KOPT-K1 (cell line): ENCODE results near the gene ASAP2.
"Not testable (repeated sequence)": the region's sequence is repeated elsewhere in the genome, so short reads cannot be mapped to it uniquely, and the experiment has no call there.

Experiments
- H3K27ac ChIP-seq: fragments of 200-600 bp; sonication (generic); 2 replicates; pipeline ENCODE4 v1.5.1; 2016; ENCODE audit warnings: antibody characterized with exemption, mild to moderate bottlenecking, low read depth, low read length; ENCODE audit not compliant: poor library complexity, severe bottlenecking
- H3K36me3 ChIP-seq: fragments of 200-600 bp; sonication (generic); 2 replicates; pipeline ENCODE4 v1.5.1; 2017; ENCODE audit warnings: antibody characterized with exemption, mild to moderate bottlenecking, low read length, moderate library complexity; ENCODE audit not compliant: insufficient read depth
- H3K9me3 ChIP-seq: fragments of 200-600 bp; sonication (generic); 2 replicates; pipeline ENCODE4 v1.5.1; 2017; ENCODE audit warnings: antibody characterized with exemption, low read length, mild to moderate bottlenecking; ENCODE audit not compliant: insufficient read depth, poor library complexity, severe bottlenecking

Gene ASAP2

GRCh38 chr2:9261231-9261883 is 54.7 kb downstream of the ASAP2 start:
- no peaks in the 10 kb centered on the region for H3K9me3 ChIP-seq
- no peak overlapping the region for H3K27ac ChIP-seq
- H3K36me3 ChIP-seq: no peaks in the 10 kb centered on the region

- no peaks in the 10 kb centered on the region for H3K9me3 ChIP-seq
- no peak overlapping the region for H3K27ac ChIP-seq
- no peaks in the 10 kb centered on the region for H3K36me3 ChIP-seq
These were observed 56.1 kb downstream of the ASAP2 start for GRCh38 chr2:9262671-9263171.

- H3K36me3 ChIP-seq: no peaks in the 10 kb centered on the region
- no peak overlapping the region for H3K27ac ChIP-seq
- H3K9me3 ChIP-seq: no peaks in the 10 kb centered on the region
These were observed 56.8 kb downstream of the ASAP2 start for GRCh38 chr2:9263428-9263827.

GRCh38 chr2:9264301-9264700 is 57.7 kb downstream of the ASAP2 start:
- Histone ChIP-seq H3K36me3 (no peaks in the 10 kb centered on the region), H3K27ac (no peak overlapping the region), H3K9me3 (no peaks in the 10 kb centered on the region)

- H3K9me3 ChIP-seq: no peaks in the 10 kb centered on the region
- no peak overlapping the region for H3K27ac ChIP-seq
- H3K36me3 ChIP-seq: no peaks in the 10 kb centered on the region
These were observed 60.1 kb downstream of the ASAP2 start for GRCh38 chr2:9266711-9267110.

GRCh38 chr2:9267286-9267685 is 60.7 kb downstream of the ASAP2 start:
- not testable (repeated sequence) for H3K27ac ChIP-seq, H3K36me3 ChIP-seq, H3K9me3 ChIP-seq

- Histone ChIP-seq H3K27ac (no peak overlapping the region), H3K36me3 (no peaks in the 10 kb centered on the region), H3K9me3 (peaks cover 11% of the 10 kb centered on the region)
These were observed 61.9 kb downstream of the ASAP2 start for GRCh38 chr2:9268301-9269080.

GRCh38 chr2:9269295-9269694 is 62.7 kb downstream of the ASAP2 start:
- Histone ChIP-seq H3K27ac (no peak overlapping the region), H3K36me3 (no peaks in the 10 kb centered on the region), H3K9me3 (peaks cover 11% of the 10 kb centered on the region)

- no peaks in the 10 kb centered on the region for H3K36me3 ChIP-seq
- no peak overlapping the region for H3K27ac ChIP-seq
- H3K9me3 ChIP-seq: peaks cover 11% of the 10 kb centered on the region
These were observed 63.2 kb downstream of the ASAP2 start for GRCh38 chr2:9269695-9270360.

- peaks cover 11% of the 10 kb centered on the region for H3K9me3 ChIP-seq
- H3K36me3 ChIP-seq: no peaks in the 10 kb centered on the region
- no peak overlapping the region for H3K27ac ChIP-seq
These were observed 64.5 kb downstream of the ASAP2 start for GRCh38 chr2:9271091-9271490.

- peaks cover 11% of the 10 kb centered on the region for H3K9me3 ChIP-seq
- no peak overlapping the region for H3K27ac ChIP-seq
- no peaks in the 10 kb centered on the region for H3K36me3 ChIP-seq
These were observed 65.1 kb downstream of the ASAP2 start for GRCh38 chr2:9271691-9272090.

GRCh38 chr2:9273486-9274130 is 67.0 kb downstream of the ASAP2 start:
- H3K27ac ChIP-seq: no peak overlapping the region
- no peaks in the 10 kb centered on the region for H3K36me3 ChIP-seq
- H3K9me3 ChIP-seq: peaks cover 11% of the 10 kb centered on the region

- H3K36me3 ChIP-seq: no peaks in the 10 kb centered on the region
- H3K27ac ChIP-seq: no peak overlapping the region
- H3K9me3 ChIP-seq: peaks cover 11% of the 10 kb centered on the region
These were observed 68.2 kb downstream of the ASAP2 start for GRCh38 chr2:9274701-9275343.

GRCh38 chr2:9275399-9275798 is 68.8 kb downstream of the ASAP2 start:
- no peak overlapping the region for H3K27ac ChIP-seq
- no peaks in the 10 kb centered on the region for H3K36me3 ChIP-seq
- peaks cover 11% of the 10 kb centered on the region for H3K9me3 ChIP-seq
